ACC112 (cell line): Measurements from ENCODE around the gene CAPNS2.
"Not testable (repeated sequence)": the region's sequence is repeated elsewhere in the genome, so short reads cannot be mapped to it uniquely, and the experiment has no call there.

Experiments
- H2AFZ ChIP-seq: fragments of 200-600 bp; sonication (generic); one replicate; pipeline ENCODE4 v1.6.0; 2017; ENCODE audit warnings: antibody characterized with exemption, low read length; ENCODE audit not compliant: unreplicated experiment
- H3K27ac ChIP-seq: fragments of 200-600 bp; sonication (generic); 2 replicates; pipeline ENCODE4 v1.5.1; 2014; ENCODE audit warnings: low read depth, mild to moderate bottlenecking, antibody characterized with exemption, low read length, moderate library complexity
- H3K27me3 ChIP-seq: fragments of 200-600 bp; sonication (generic); 2 replicates; pipeline ENCODE4 v1.6.1; 2014; ENCODE audit warnings: mild to moderate bottlenecking, antibody characterized with exemption, low read length, moderate library complexity, mixed read lengths; ENCODE audit not compliant: insufficient read depth
- H3K36me3 ChIP-seq: fragments of 200-600 bp; sonication (generic); 2 replicates; pipeline ENCODE4 v1.6.1; 2016; ENCODE audit warnings: mild to moderate bottlenecking, antibody characterized with exemption, low read length, moderate library complexity, mixed read lengths; ENCODE audit not compliant: insufficient read depth
- H3K4me1 ChIP-seq: fragments of 200-600 bp; sonication (generic); one replicate; pipeline ENCODE4 v1.6.1; 2016; ENCODE audit warnings: low read length, mixed read lengths; ENCODE audit not compliant: insufficient read depth, unreplicated experiment, control insufficient read depth
- H3K4me3 ChIP-seq: fragments of 200-600 bp; sonication (generic); 2 replicates; pipeline ENCODE4 v1.5.1; 2014; ENCODE audit warnings: mild to moderate bottlenecking, low read depth, low read length
- H3K79me2 ChIP-seq: fragments of 200-600 bp; sonication (generic); one replicate; pipeline ENCODE4 v1.6.0; 2016; ENCODE audit warnings: low read length; ENCODE audit not compliant: control insufficient read depth, unreplicated experiment, insufficient read depth

CAPNS2 gene

GRCh38 chr16:55588799-55589198, 22.3 kb downstream of the CAPNS2 start:
- H3K27me3 ChIP-seq: peaks cover 31% of the 10 kb centered on the region
- no peak overlapping the region for H3K4me3 ChIP-seq
- no peaks in the 10 kb centered on the region for H3K36me3 ChIP-seq
- H3K79me2 ChIP-seq: no peaks in the 10 kb centered on the region
- no peak overlapping the region for H2AFZ ChIP-seq
- H3K27ac ChIP-seq: no peak overlapping the region
- no peaks in the 10 kb centered on the region for H3K4me1 ChIP-seq

DNA sequence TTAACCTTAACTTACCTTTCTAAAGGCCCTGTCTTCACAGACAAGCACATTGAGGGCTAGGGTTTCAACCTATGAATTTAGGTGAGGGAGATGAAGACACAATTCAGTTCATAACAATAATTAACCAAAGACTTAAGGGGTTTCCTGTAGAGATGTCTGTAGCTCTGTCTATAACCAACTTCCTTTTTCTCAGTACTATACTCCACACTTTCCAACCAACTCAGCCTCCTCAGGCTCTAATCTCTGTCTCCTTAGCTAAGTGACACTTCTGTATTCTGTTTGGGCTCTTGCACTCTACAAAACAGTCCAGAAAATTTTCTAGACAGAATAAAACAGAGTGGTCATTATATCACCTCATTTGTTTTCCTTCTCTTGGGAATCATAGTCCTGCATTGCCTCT, 25.8 kb downstream of the CAPNS2 start:
- no peak overlapping the region for H2AFZ ChIP-seq
- H3K27ac ChIP-seq: no peak overlapping the region
- H3K36me3 ChIP-seq: no peaks in the 10 kb centered on the region
- peaks cover 62% of the 10 kb centered on the region for H3K27me3 ChIP-seq
- no peaks in the 10 kb centered on the region for H3K79me2 ChIP-seq
- H3K4me1 ChIP-seq: no peaks in the 10 kb centered on the region
- no peak overlapping the region for H3K4me3 ChIP-seq

DNA sequence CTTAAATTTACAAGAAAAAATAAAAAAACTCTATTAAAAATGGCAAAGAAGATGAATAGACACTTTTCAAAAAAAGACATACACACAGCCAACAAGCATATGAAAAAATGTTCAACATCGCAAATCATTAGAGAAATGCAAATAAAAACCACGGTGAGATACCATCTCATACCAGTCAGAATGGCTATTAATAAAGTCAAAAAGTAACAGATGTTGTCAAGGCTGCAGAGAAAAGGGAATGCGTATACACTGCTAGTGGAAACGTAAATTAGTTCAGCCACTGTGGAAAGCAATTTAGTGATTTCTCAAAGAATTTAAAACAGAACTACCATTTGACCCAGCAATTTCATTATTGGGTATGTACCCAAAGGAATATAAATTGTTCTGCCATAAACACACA, 31.4 kb downstream of the CAPNS2 start:
- Histone ChIP-seq H2AFZ (no peak overlapping the region), H3K27me3 (peaks cover 47% of the 10 kb centered on the region), H3K4me3 (no peak overlapping the region), H3K4me1 (no peaks in the 10 kb centered on the region), H3K27ac (no peak overlapping the region), H3K79me2 (no peaks in the 10 kb centered on the region), H3K36me3 (no peaks in the 10 kb centered on the region)

- Histone ChIP-seq H2AFZ (no peak overlapping the region), H3K79me2 (no peaks in the 10 kb centered on the region), H3K4me1 (no peaks in the 10 kb centered on the region), H3K36me3 (no peaks in the 10 kb centered on the region), H3K27me3 (no peaks in the 10 kb centered on the region), H3K27ac (no peak overlapping the region), H3K4me3 (no peak overlapping the region)
Observed at GRCh38 chr16:55605754-55606336, 39.4 kb downstream of the CAPNS2 start.

GRCh38 chr16:55613613-55614335, 47.3 kb downstream of the CAPNS2 start:
- H2AFZ ChIP-seq: no peak overlapping the region
- H3K79me2 ChIP-seq: no peaks in the 10 kb centered on the region
- H3K36me3 ChIP-seq: no peaks in the 10 kb centered on the region
- no peak overlapping the region for H3K27ac ChIP-seq
- peaks cover 31% of the 10 kb centered on the region for H3K27me3 ChIP-seq
- no peak overlapping the region for H3K4me3 ChIP-seq
- H3K4me1 ChIP-seq: no peaks in the 10 kb centered on the region

DNA sequence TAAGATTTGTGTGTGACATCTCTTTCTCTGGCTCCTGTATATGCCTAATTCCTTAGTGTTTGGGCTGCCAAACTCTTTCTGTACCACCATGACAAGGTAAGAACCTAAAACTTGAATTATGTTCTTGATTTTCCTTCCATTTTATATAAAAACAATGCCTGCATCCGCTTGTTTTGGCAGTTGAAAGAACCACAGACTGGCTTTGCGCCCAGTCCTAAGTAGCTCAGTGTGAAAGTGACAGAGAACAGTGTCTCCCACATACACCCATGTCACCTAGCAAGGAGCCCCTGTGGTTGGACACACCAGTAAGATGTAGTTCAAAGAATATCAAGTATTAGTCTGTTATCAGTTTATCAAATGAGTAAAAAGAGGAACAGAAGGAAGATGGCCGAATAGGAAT, 48.6 kb downstream of the CAPNS2 start:
- Histone ChIP-seq H3K79me2 (no peaks in the 10 kb centered on the region), H3K27ac (no peak overlapping the region), H2AFZ (no peak overlapping the region), H3K4me1 (no peaks in the 10 kb centered on the region), H3K36me3 (no peaks in the 10 kb centered on the region), H3K27me3 (peaks cover 31% of the 10 kb centered on the region), H3K4me3 (no peak overlapping the region)

DNA sequence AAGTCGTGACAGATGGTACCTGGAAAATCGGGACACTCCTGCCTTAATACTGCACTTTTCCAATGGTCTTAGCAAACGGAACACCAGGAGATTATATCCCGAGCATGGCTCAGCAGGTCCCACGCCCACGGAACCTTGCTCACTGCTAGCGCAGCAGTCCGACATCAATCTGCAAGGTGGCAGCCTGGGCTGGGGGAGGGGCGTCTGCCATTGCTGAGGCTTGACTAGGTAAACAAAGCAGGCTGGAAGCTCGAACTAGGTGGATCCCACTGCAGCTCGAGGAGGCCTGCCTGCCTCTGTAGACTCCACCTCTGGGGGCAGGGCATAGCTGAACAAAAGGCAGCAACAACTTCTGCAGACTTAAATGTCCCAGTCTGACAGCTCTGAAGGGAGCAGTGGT, 49.2 kb downstream of the CAPNS2 start:
- H3K4me1 ChIP-seq, H3K27ac ChIP-seq, H3K79me2 ChIP-seq, H3K36me3 ChIP-seq, H3K4me3 ChIP-seq, H2AFZ ChIP-seq: not testable (repeated sequence)
- H3K27me3 ChIP-seq: peaks cover 31% of the 10 kb centered on the region
